Measurements from ENCODE around the gene SERPING1. TPM values are rescaled to one million over a fixed set of nuclear protein-coding genes. Genes with fewer than 3 reads are reported as not detected.

The SERPING1 gene
- total RNA-seq, 4 donors from 2014 or later = 107 to 343 (median 196) TPM

- Histone ChIP-seq H3K4me3 (replicated peaks in 1 of 3) (no peak overlapping the region), H3K27me3 (peaks cover 3% of the 10 kb centered on the region), H3K27ac (peak overlapping the region in 2 of 3 donors; percentile 62 to 81), H3K4me1 (peaks cover 69 to 100% of the 10 kb centered on the region in 2 donors), H3K9me3 (no peaks in the 10 kb centered on the region), H3K36me3 (no peaks in the 10 kb centered on the region)
- peak; percentile 79 to 85 for DNase-seq
- intact Hi-C loops (cut with DNase I) = loop anchor here (10.0 kb wide), 1 partner anchor 300 kb away; no protein-coding TSS in a partner anchor
- 6 to 8% methylated on average over 17 of the region's 17 CpGs for WGBS, 2 donors
- no peak for TF ChIP-seq POLR2A (IDR thresholded peaks at IDR 0.05)
- peak; percentile 50 to 88 (median 76) for TF ChIP-seq CTCF (IDR thresholded peaks at IDR 0.05)
These were observed 47.5 kb downstream of the SERPING1 start for GRCh38 chr11:57644748-57645688.

DNA sequence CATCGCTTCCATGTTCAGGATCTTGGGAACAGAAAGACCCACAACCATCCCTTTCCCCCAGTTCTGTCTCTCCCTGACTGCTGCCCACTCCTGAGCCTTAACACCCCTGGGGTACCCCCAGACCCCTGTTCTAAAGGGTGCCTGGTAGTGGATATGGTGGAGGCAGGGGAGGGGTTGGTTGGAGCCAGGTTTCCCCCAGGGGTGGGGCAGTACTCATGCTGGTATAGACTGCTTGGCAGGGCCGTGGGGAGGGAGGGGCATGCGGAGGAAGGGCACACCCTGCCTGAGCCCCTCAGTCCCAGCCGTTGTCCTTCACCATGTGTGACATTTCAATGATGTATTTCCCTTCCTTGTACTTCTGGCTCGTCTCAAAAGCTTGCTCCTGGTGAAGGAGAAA, 48.2 kb downstream of the SERPING1 start:
- Histone ChIP-seq H3K27ac (peak overlapping the region in 2 of 3 donors; percentile 62 to 81), H3K4me1 (peaks cover 63 to 96% of the 10 kb centered on the region in 2 donors), H3K4me3 (replicated peaks in 1 of 3) (no peak overlapping the region), H3K9me3 (no peaks in the 10 kb centered on the region), H3K27me3 (peaks cover 3% of the 10 kb centered on the region), H3K36me3 (no peaks in the 10 kb centered on the region)
- TF ChIP-seq POLR2A (IDR thresholded peaks at IDR 0.05) (no peak), CTCF (IDR thresholded peaks at IDR 0.05) (no peak)
- WGBS, 2 donors = 18 to 25% methylated on average over 5 of the region's 5 CpGs
- intact Hi-C loops (cut with DNase I) = loop anchor here (10.0 kb wide), 1 partner anchor 301 kb away; no protein-coding TSS in a partner anchor
- DNase-seq = no peak

GRCh38 chr11:57646194-57646798, 48.8 kb downstream of the SERPING1 start:
- peaks cover 57 to 90% of the 10 kb centered on the region in 2 donors for H3K4me1 ChIP-seq
- no peak for DNase-seq
- H3K36me3 ChIP-seq = no peaks in the 10 kb centered on the region
- H3K27ac ChIP-seq = peak overlapping the region in 1 of 3 donors; percentile 81
- no peak for TF ChIP-seq CTCF (IDR thresholded peaks at IDR 0.05)
- TF ChIP-seq POLR2A (IDR thresholded peaks at IDR 0.05) = no peak
- intact Hi-C loops (cut with DNase I) = loop anchor here (10.0 kb wide), 1 partner anchor 301 kb away; no protein-coding TSS in a partner anchor
- H3K9me3 ChIP-seq = no peaks in the 10 kb centered on the region
- no peak overlapping the region for H3K4me3 ChIP-seq (replicated peaks in 1 of 3)
- WGBS, 2 donors = 39 to 40% methylated on average over 10 of the region's 10 CpGs
- H3K27me3 ChIP-seq = peaks cover 3% of the 10 kb centered on the region

DNA sequence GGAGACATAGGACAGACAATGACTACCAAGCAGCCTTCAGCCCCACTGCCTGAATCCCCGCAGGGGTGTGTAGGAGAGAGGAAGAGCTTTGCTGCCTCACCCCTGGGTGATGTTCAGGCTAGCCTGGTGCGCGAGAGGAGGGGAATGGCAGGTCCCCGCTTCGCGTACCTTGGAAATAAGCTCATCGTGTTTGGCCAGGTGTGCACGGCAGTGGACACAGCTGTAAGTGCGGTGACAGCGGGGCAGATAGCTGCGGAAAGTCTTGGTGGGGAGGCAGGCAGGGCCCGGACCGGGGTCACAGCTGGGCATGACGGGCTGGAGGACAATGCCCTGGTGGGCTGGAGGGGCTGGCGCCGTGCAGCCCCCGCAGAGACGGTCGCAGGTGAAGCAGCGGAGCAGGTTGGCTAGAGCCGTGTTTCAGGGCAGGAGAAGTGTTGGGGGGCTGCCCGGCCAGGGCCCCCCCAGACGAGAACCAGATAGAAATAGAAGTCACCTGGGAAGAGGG, 49.4 kb downstream of the SERPING1 start:
- Histone ChIP-seq H3K4me1 (peaks cover 51 to 84% of the 10 kb centered on the region in 2 donors), H3K27me3 (peaks cover 3% of the 10 kb centered on the region), H3K36me3 (no peaks in the 10 kb centered on the region), H3K9me3 (no peaks in the 10 kb centered on the region), H3K4me3 (replicated peaks in 1 of 3) (no peak overlapping the region), H3K27ac (no peak overlapping the region)
- TF ChIP-seq POLR2A (IDR thresholded peaks at IDR 0.05) (peak in 1 of 2 donors; percentile 9), CTCF (IDR thresholded peaks at IDR 0.05) (no peak)
- 13 to 14% methylated on average over 23 of the region's 23 CpGs for WGBS, 2 donors
- DNase-seq = no peak
- intact Hi-C loops (cut with DNase I) = loop anchor here (10.0 kb wide), 1 partner anchor 302 kb away; no protein-coding TSS in a partner anchor

All from thyroid gland (tissue), 4 donors.